ENCODE data around the gene OR4K17. TPM values are rescaled to one million over a fixed set of nuclear protein-coding genes. Genes with fewer than 3 reads are reported as not detected.

OR4K17 gene, protein sequence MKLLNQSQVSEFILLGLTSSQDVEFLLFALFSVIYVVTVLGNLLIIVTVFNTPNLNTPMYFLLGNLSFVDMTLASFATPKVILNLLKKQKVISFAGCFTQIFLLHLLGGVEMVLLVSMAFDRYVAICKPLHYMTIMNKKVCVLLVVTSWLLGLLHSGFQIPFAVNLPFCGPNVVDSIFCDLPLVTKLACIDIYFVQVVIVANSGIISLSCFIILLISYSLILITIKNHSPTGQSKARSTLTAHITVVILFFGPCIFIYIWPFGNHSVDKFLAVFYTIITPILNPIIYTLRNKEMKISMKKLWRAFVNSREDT
- total RNA-seq, result not detected in 2 replicates

DNA sequence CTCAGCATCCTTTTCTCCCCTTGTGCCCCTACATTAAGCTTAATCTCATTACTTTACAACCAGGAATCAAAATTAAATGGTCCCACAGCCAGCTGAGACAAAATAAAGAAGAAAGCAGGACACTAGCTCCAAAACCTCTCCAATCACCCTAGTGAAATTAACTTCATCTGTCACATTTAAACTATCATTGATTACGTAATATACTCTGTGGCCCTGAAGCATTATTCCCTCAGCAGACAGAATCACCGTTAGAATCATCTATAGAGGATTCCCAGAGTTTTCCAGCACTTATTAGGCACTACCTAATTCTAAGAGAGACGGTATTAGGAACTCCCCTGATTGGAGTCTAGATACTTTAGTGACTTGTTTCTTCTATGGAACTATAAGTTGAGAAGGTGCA, at the start of gene OR4K17:
Gene OR4K17, plus strand, starts transcription at position 302 of the 400 bp plus-strand sequence. CDS start 6,761 bp downstream, outside the sequence.

GRCh38 chr14:20138520-20138919, 28.0 kb downstream of the OR4K17 start, which contains the start of gene OR4N5:
OR4N5 (plus strand) TSS chr14:20138820; CDS start chr14:20143736, 4,916 bp downstream.

Other genes starting within 250 kb of the OR4K17 start
- not detected in 2 replicates for gene OR4K2, start 235.6 kb upstream of the OR4K17 start, total RNA-seq
- not detected in 2 replicates for gene OR4K5, start 190.1 kb upstream of the OR4K17 start, total RNA-seq
- gene OR4K1, start 179.8 kb upstream of the OR4K17 start, total RNA-seq, result not detected in 2 replicates
- not detected in 2 replicates for gene OR4K15, start 135.1 kb upstream of the OR4K17 start, total RNA-seq
- not detected in 2 replicates for gene OR4Q2, start 108.6 kb upstream of the OR4K17 start, total RNA-seq
- gene OR4K14, start 91.4 kb upstream of the OR4K17 start, total RNA-seq, result not detected in 2 replicates
- gene OR4K13, start 74.7 kb upstream of the OR4K17 start, total RNA-seq, result not detected in 2 replicates
- not detected in 2 replicates for gene OR4L1, start 50.7 kb upstream of the OR4K17 start, total RNA-seq
- not detected in 2 replicates for gene OR4N5, start 28.1 kb downstream of the OR4K17 start, total RNA-seq
- not detected in 2 replicates for gene OR11G2, start 80.2 kb downstream of the OR4K17 start, total RNA-seq
- gene OR11H6, start 113.0 kb downstream of the OR4K17 start, total RNA-seq, result not detected in 2 replicates
- not detected in 2 replicates for gene OR11H7, start 118.2 kb downstream of the OR4K17 start, total RNA-seq
- gene OR11H4, start 128.5 kb downstream of the OR4K17 start, total RNA-seq, result not detected in 2 replicates
- gene TTC5, start 195.2 kb downstream of the OR4K17 start, total RNA-seq, result 30.5 and 32.1 TPM in 2 replicates
- gene CCNB1IP1, start 222.5 kb downstream of the OR4K17 start, total RNA-seq, result 25.1 and 27.9 TPM in 2 replicates
- gene PARP2, start 232.9 kb downstream of the OR4K17 start, total RNA-seq, result 7.9 and 9.2 TPM in 2 replicates